Right hindlimb (tissue), 1 donor: ENCODE measurements around the gene PDK3.

ENCODE experiments used
- DNase-seq: peaks from one replicate; pipeline ENCODE4 v3.0.0-alpha.2; 2018

The PDK3 gene

DNA sequence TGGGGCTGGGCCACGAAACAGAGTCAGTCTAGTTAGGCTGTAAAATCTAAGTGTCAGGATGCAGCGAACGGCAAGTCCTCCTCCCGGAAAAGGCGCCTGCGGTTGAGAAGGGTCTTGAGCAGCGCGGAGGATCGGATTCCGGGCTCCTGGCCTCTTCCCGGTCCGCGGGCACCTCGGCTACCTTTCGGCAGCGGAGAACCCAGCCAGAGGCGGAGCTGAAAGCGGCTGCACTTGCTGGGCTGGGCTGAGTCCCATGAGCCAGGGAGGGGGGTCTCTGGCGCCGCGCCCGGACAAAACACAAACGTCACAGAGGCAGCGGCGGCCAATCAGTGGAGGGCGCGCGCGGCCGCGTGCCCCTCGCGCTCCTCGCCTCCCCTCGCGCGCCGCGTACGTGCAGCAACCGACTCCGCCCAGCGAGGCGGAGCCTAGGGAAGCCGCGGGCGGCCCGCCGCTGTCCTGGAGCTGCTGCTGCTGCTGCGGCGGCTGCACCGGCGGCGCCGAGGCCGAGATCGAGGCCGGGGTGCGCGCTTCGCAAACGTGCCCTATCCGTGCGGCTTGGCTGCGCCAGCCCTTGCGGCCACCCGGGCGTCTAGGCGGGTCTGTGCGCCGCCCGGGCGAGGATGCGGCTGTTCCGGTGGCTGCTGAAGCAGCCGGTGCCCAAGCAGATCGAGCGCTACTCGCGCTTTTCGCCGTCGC is at the start of gene PDK3:
Gene PDK3, plus strand, starts transcription at position 451 of the 696 bp plus-strand sequence. Its CDS starts 170 bp downstream, at position 621.
- peak; percentile 93 for DNase-seq

DNA sequence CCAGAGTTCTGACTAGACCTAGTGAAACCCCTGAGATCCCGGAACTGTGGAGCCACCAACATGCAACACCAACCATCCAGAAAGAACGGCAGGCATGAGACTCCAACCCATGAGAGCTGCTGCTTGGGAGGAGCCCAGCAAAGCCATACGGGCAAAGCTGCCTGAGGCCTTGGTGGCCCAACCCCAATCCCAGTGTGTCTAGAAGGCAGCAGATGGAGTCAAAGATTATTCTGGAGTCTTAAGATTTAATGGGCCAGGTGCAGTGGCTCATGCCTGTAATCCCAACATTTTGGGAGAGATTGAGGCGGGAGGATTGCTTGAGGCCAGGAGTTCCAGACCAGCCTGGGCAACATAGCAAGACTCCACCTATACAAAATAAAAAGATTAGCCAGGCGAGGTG is 49.2 kb upstream of the PDK3 start:
- DNase-seq = no peak

DNA sequence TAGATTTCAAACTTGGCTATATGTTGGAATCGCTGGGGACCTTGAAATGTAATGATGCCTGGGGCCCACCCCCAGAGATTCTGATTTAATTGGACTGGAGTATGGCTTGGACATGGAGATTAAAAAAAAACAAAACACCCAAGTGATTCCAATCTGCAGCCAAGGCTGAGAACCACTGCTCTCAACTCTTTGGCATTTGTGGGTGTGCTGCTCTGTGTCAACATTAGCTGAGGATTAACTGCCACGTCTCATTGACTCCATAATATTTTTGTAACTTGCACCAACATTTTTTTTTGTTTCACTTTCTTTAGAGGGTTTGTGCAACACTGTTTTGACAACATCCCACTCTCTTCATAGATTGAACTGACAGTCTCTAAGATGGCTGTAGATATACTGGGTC is 41.1 kb upstream of the PDK3 start:
- DNase-seq = no peak

DNA sequence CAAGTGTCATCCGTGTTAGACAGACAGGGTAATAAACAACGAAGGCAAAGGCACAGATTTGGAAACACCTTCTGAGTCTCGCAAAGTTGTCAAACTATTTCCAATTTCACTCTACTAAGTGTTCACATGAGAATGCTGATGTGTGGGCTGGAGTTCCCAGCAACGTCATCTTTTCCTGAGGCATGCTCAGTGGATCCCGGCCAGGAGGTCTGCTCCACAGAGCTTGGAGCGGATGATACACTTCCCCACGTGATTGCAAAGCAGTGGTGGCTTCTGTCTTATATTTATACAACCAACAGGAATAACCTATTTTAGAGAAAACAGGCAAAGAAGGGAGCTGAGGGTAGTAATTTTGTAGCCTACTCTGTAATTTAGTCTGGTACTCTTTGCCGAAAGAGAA is 40.1 kb upstream of the PDK3 start:
- DNase-seq = peak; percentile 77

DNA sequence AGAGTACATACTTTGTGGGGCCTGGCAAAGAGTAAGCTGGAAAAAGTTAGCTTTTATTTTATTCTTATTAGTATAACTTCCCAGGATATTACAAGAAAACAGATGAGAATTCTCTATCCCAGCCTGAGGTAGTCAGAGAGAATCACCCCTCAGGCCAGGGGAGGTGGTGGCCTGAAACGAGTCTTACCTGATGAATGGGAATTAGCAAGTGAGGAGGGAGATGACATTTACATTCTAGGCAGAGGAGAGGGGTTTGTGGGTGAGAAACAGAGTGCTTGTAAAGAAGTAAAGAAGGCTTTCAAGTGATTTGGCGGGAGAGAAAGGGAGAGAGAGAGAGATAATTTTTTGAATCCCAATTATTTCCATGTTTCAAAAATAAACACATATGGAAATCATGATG is 39.3 kb upstream of the PDK3 start:
- DNase-seq = no peak

DNA sequence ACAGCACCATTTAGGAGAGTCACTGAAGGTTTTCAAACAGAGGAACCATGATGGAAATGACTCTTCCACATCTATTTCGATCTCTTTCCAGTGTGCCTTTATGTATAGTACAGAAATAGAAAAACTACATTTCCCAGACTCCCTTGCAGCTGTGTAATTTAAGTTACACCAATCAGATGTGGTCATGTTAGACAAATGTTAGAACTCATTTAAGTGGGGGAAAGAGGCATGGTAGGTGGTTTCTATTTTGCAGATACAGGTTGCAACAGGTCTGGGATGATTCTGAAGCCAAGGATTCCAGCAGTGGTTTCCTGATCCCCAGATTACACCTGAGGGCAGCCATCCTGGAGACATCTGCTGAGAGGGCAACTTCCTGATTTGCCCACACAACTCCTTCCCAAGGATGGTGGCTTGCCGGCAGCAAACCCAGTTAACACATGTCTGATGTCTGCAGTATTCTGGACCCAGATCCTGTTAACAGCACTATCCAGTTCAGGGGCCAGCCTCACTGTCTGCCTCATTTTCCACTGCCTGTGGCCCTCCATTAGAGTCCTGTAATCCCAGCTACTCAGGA is 38.7 kb upstream of the PDK3 start:
- no peak for DNase-seq

DNA sequence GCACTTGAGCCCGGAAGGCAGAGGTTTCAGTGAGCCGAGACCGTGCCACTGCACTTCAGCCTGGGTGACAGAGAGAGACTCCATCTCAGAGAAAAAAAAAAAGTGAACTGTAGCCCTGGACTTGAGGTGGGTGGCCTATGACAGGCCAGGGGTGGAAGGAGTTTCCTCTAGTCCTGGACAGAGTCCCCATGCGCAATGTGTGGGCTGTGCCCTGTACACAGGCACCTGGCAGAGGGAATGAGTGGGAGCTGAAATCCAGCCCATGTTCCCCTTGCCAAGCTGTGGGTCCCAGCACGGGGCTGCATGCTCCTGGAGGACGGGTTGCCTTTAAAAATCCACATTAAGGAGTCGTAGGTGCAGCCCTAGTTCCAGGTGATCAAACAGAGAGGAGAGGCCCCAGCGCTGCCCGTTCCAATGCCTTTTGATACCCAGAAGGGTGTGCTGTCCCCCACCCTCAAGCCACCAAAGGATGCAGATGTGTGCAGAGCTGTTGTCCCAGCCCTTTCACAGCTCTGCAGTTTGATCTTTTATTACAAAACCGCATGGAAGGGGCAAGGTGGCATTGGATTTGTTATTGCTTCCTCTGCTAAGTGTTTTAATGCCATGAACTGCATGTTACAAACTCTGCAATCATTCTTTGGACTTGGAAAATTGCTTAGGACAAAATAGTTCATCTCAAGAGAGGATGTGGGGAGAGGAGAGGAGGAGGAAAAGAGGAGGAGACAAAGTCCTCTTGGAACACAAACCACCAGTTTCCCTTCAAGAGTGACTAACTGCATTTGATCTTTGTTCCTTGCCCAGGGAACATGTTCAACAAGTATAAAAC is 38.0 kb upstream of the PDK3 start:
- DNase-seq = no peak

DNA sequence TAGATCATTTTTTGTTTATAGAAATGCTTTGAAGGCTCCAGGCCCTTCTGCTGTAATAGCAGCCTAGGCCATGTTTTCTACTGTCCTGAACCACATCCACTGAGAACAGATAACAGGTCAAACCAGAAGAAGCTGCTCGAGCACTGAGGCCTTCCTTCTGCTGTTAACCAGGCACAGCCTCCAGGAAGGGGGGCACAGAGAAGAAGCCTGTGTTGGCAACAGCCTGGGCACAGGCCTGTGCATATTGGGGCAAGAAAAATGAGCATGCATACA is 37.4 kb upstream of the PDK3 start:
- no peak for DNase-seq

DNA sequence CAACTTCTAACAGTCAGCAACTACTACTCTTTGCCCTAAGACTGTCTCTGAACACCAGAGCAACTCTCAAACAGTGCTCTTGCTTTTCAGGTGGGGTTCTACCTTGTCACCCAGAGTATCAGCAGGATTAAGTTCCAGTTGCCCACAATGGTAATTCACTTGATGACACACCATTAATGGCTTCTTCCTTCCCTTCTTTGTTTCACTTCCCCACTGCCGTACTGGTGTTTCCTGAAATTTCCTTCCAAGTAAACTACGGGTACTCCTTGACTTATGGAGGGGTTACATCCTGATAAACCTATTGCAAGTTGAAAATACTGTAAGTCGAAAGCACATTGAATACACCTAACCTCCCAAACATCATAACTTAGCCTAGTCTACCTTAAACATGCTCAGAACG is 36.6 kb upstream of the PDK3 start:
- DNase-seq = no peak

DNA sequence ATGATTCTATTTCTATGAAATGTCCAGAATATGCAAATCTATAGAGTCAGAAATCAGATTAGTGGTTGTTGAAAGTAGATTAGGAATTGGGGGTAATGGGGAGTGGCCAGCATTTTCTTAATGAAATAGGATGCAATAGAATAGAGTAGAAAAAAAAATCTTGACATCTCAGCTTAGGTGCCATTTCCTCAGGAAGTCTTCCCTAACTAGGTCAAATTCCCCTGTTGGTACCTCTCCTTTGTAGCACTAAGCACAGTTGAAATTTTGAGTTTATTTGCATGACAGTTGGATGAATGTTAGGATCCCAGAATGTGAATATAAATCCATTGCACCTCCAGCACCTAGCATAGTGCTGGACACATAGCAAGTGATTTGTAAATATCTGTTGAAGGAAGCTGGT is 30.0 kb upstream of the PDK3 start:
- DNase-seq = no peak

DNA sequence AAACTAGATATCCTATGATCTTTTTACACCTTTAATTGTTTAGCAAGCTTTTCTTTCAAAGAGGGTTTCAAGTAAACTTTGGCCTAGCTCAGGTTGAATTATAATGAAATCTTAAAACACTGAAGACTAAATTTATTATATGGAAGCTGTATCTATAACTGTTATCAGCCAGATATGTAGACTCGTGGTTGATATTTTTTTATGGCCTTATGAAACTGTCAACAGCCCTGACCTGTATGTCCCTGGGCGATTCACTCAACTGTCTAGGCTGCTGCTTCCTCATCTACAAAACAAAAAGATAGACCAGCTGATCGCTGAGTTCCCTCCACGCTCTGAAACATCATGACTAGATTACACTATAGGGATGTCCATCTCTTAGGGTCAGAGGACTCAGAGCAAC is 21.2 kb upstream of the PDK3 start:
- no peak for DNase-seq

DNA sequence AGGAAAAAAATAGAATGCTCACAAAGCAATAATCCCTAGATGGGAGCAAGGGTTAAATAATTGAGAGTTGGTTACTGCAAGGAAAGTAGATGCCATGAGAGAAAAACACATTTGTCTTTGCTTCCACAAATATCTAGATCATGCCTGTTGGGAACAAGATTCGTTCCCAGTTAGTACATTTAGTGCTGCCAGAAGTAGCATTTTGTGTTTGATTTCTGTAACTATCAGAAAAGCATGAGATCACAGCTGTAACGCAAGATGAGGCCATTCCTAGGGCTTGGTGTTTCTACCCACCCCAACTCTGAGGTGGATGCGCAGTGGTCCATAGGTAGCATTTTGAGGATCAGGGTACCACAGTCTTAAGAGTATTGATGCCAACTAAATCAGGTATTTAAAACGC is 20.4 kb upstream of the PDK3 start:
- no peak for DNase-seq

DNA sequence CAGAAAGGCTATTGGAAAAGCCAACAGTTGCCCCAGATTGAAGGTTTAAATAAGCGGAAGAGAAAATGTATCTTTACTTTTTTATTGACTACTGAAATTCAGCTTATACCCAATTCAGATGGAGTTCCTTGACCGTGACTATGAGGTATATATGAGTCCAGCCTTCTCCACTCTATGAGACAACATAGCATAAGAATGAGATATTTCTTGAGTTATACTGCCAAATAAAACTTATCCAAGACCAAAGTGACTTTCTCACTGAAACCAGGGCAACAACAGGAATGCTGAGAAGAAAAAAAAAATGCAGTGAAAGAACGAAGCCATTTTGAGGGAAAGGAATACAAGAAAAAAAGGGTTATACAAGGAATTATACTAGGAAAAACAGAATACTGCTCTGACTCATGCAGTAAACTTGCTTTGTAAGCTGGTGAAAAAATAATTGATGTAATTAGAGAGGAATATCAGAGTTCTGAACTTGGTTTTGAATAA is 16.3 kb upstream of the PDK3 start:
- no peak for DNase-seq

DNA sequence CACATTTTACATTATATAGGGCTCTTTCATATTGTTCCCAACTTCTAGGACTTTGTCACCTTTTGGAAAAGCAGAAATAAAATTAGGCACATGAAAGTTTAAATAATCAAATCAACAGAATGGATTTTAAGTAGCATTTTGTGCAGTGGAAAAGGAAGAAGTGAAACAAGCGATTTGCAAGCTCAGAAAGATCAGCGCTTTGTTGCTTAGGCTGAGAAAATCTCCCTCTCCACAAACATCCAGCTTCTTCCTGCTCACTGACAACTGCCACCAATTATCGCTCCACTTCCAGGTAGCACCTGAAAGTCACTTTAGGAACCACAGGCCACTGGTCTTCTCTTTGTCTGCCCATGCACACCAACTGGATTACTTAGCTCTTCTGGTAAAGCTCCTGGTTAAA is 2.0 kb upstream of the PDK3 start:
- no peak for DNase-seq

DNA sequence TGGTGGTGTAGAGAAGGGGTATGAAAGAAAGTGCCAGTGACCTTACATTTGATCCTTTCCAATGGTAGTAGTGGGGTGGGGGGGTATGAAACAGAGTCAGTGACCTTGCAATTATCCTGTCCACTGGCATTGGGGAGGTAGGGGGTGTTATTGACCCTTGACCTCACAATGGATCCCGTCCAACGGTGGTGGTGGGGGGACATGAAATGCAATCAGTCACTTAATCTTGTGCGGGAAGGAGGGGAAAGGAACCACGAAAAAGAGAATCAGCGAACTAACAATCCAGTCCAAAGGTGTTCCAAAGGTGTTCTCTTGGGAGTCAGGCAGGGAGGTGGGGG is 619 bp upstream of the PDK3 start:
- no peak for DNase-seq

DNA sequence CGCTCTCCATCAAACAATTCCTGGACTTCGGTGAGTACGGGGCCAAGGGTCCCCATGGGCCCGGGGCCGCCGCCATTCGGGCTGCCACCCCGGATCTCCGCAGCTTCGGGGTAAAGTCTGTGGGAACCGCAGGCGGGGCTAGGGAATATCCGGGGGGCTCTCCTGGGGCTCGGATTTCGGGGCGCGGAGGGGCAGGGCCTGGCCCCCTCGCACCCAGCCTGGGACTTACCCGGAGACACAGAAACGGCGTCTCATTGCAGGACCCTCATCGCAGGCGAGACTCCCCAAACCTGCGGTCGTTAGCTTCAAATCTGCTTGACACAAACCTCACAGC is 413 bp downstream of the PDK3 start:
- DNase-seq = no peak

DNA sequence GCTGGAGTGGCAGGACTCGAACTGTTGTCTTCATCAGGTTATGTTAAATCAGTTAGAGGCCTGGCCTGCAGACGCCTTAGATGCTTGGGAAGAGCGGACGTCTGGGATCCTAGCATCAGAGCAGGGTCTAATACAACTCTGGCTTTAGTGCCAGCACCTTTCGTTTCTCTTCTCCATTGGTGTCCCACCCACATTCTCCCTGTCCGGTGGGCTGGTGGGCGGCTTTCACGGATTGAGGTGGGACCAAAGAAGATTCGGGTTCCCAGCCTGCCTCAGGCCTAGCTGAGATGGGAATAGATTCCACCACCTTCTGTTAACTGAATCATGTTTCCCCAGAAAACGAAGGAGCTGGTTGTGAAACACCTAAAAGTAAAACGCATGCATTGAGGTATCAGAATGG is 939 bp downstream of the PDK3 start:
- DNase-seq = peak; percentile 16

DNA sequence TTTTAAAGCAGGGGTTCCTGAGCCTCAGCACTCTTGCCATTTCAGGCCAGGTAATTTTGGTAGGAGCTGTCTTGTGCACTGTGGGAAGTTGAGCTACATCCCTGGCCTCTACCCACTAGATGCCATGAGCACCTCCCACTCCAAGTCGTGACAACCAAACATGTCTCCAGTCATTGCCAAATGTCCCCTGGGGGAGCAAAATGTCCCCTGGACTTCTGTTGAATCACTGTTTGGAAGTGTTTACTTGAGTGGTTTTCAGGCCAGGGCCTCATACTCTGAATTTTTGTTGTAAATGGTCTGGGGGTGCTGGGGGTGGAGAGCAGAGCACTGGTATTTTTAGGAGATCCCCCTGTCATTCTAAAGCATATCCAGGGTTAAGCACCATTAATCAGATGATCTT is 3.2 kb downstream of the PDK3 start:
- no peak for DNase-seq

DNA sequence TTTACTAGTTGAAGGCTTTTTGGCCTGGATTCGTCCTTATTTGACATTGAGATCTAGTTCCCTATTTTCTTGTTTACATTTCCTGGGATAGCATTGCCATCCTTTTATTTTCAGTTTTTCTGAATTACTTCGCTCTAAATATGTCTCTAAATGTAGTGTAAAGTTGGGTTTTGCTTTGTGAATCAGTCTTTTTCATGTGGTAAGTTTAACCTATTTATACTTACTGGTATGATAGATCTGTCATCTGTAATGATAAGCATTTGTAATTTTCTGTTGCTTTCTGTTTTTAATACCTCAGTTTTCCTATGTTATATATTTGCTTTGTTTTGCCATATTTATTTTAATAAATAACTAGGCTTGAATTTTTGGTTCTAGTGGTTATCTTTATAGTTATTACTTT is 6.7 kb downstream of the PDK3 start:
- DNase-seq = no peak

DNA sequence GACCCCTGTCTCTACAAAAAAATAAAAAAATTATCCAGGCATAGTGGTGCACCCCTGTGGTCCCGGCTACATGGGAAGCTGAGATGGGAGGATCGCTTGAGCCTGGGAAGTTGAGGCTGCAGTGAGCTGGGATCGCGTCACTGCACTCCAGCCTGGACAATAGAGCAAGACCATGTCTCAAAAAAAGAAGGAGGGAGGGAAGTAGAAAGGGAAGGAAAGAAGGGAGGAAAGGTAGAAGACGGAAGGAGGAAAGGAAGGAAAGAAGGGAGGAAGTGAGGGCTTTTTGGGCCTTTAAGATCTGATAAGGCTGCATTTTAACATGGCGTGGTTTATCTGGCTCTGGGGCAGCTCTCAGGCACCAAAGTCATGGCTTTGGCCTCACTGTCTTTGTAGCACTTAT is 10.4 kb downstream of the PDK3 start:
- no peak for DNase-seq

DNA sequence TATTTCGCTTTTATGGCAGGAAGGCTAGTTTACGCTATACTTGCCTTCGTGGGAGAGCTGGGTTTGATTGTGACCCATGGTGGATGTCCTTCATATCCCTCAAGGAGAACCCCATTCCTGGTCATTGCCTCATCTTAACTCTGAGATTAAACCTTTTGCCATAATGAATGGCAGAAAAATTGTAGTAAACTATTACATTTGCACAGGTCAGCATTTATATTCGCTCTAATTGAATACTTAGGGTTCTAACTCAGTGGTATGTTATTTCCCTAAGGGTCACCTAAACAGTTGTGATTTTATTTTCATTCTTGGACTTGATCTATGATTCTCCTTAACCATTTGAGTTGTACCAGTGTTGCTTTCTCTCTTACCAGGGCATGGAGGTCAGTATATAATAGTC is 13.4 kb downstream of the PDK3 start:
- DNase-seq = no peak

DNA sequence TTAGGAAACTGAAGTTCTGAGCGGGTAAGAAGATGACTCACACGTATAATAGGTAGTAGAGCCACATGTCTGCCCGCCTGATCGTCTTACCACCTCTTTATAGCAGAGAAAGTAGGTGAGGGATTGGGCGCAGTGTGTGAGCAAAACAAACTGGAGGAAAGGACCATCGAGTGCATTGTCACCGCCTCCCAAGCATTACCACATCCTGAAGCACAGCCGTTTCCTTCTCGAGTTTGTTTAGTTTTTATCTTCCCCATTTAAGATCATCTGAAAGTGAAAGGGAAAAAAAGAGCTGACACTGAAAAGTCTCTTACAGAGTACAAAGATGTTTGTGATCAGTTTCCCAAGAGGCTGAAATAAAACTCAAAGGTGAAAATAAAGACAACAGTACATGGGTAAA is 14.8 kb downstream of the PDK3 start:
- DNase-seq = no peak

DNA sequence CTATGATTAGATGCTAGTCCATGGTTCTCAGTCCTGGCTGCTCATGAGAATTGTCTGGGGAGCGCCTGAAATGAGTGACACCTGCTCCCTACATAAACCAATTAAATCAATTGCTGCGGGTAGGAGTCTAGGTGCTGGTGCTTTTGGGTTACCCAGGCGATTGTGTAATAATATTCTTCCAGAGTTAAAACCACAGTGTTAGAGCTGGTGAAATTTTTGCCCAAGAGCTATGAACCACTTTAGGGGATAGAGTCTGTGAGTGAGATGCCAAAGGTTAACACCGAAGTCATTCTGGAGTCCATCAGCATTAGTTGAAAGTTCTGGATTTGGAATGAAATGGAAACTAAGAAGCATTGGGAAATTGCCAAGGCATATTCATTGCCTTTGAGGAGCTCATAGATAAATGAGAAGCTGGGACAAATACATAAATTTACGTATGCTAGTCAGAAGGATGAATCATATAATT is 15.3 kb downstream of the PDK3 start:
- DNase-seq = no peak

DNA sequence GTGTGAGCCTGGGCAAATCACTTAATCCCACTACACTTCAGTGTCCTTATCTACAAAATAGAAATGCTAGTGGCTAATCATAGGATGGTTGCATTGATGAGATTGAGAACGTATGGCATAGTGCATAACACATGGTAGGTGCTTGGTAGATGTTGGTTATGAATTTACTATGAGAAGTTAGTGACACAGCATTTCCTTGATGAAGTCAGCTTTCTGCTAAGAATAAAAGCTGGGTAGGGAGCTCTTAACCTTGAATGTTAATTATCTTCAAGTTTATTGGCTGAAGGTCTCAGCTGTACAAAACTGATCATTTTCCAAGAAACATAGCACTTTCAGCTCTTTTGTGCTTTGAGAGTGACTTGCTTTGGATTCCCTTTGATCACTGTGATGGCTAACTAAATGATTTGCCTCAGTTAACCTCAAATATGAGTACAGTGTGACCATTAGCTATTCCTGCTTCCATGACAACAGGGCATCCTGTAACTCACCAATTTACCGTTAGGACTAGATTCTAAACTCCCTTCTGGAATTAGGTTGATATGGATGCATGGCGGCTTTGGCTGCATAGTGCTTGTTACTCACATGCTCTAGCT is 17.8 kb downstream of the PDK3 start:
- DNase-seq = no peak
